ENCODE results near the gene ATE1.

ATE1 gene

GRCh38 chr10:121864653-121865052 lies 63.2 kb downstream of the ATE1 start:
- DNase-seq: no peak

- no peak for DNase-seq
Observed at GRCh38 chr10:121864168-121864567, 63.7 kb downstream of the ATE1 start.

- DNase-seq: no peak
Observed at GRCh38 chr10:121862649-121863048, 65.2 kb downstream of the ATE1 start.

- no peak for DNase-seq
Observed at GRCh38 chr10:121862042-121862441, 65.8 kb downstream of the ATE1 start.

GRCh38 chr10:121860810-121861209 lies 67.0 kb downstream of the ATE1 start:
- DNase-seq: no peak

GRCh38 chr10:121854809-121855445 lies 72.9 kb downstream of the ATE1 start:
- no peak for DNase-seq

GRCh38 chr10:121853950-121854349 lies 73.9 kb downstream of the ATE1 start:
- no peak for DNase-seq

- DNase-seq: no peak
Observed at GRCh38 chr10:121851786-121852185, 76.0 kb downstream of the ATE1 start.

GRCh38 chr10:121848082-121848481 lies 79.7 kb downstream of the ATE1 start:
- no peak for DNase-seq

GRCh38 chr10:121846555-121846954 lies 81.3 kb downstream of the ATE1 start:
- DNase-seq: no peak

GRCh38 chr10:121845044-121845784 lies 82.6 kb downstream of the ATE1 start:
- DNase-seq: no peak

- DNase-seq: no peak
Observed at GRCh38 chr10:121844537-121844936, 83.3 kb downstream of the ATE1 start.

- DNase-seq: no peak
Observed at GRCh38 chr10:121843379-121843778, 84.5 kb downstream of the ATE1 start.

GRCh38 chr10:121841862-121842261 lies 86.0 kb downstream of the ATE1 start:
- DNase-seq: no peak

GRCh38 chr10:121838931-121839330 lies 88.9 kb downstream of the ATE1 start:
- DNase-seq: no peak

- no peak for DNase-seq
Observed at GRCh38 chr10:121838149-121838548, 89.7 kb downstream of the ATE1 start.

GRCh38 chr10:121836171-121836570 lies 91.7 kb downstream of the ATE1 start:
- DNase-seq: no peak

- no peak for DNase-seq
Observed at GRCh38 chr10:121835376-121835775, 92.5 kb downstream of the ATE1 start.

GRCh38 chr10:121834757-121835156 lies 93.1 kb downstream of the ATE1 start:
- DNase-seq: no peak

GRCh38 chr10:121833387-121833786 lies 94.4 kb downstream of the ATE1 start:
- no peak for DNase-seq

GRCh38 chr10:121832647-121833046 lies 95.2 kb downstream of the ATE1 start:
- DNase-seq: no peak

- no peak for DNase-seq
Observed at GRCh38 chr10:121831777-121832176, 96.1 kb downstream of the ATE1 start.

- DNase-seq: no peak
Observed at GRCh38 chr10:121831237-121831636, 96.6 kb downstream of the ATE1 start.

- DNase-seq: no peak
Observed at GRCh38 chr10:121830101-121830500, 97.7 kb downstream of the ATE1 start.

- DNase-seq: no peak
Observed at GRCh38 chr10:121828045-121828444, 99.8 kb downstream of the ATE1 start.
